CD4-positive, alpha-beta T cell (primary cell): ENCODE measurements around the gene NKD1. TPM values are rescaled to one million over a fixed set of nuclear protein-coding genes. Genes with fewer than 3 reads are reported as not detected.

Experiments used
- ATAC-seq: fragments of 200-7000 bp; cut with Tn5 transposase; one replicate; pipeline ENCODE4 v1.10.0; 2022; ENCODE audit warnings: mild to moderate bottlenecking; ENCODE audit not compliant: poor library complexity
- CTCF ChIA-PET: fragments of 350-600 bp; sonication (Branson Sonifier 250); formaldehyde crosslinking; loops from one replicate; lab custom pipeline; 2021; ENCODE audit warnings: antibody characterized with exemption, inconsistent platforms; lab: Charles Lee
- POLR2A ChIA-PET: fragments of 350-600 bp; sonication (Branson Sonifier 250); formaldehyde crosslinking; loops from one replicate; lab custom pipeline; 2021; ENCODE audit warnings: antibody characterized with exemption, inconsistent platforms; lab: Charles Lee
- DNase-seq, 14 experiments: peaks; one replicate each; pipeline ENCODE4 v3.0.0-alpha.2; 2013 to 2020; ENCODE audit warnings: mixed read lengths in 2 of 14
- H3K27ac ChIP-seq, 2 donors: one replicate each; pipeline versions ENCODE4 v1.5.1 to v1.7.0; 2013; ENCODE audit warnings: low read length in 2 of 2, low read depth in 1 of 2, mild to moderate bottlenecking in 1 of 2
- H3K27me3 ChIP-seq, 2 experiments: 1 replicate in 1 of 2; 2 replicates in 1 of 2; pipeline versions ENCODE4 v1.6.1 to v1.7.0; 2013; ENCODE audit warnings: low read length in 2 of 2, control low read depth in 1 of 2, mild to moderate bottlenecking in 1 of 2, moderate library complexity in 1 of 2; ENCODE audit not compliant: insufficient read depth in 2 of 2, control insufficient read depth in 1 of 2
- H3K36me3 ChIP-seq: one replicate; pipeline ENCODE4 v1.6.1; 2013; ENCODE audit warnings: low read length, control low read depth; ENCODE audit not compliant: insufficient read depth
- H3K4me1 ChIP-seq: one replicate; pipeline ENCODE4 v1.6.1; 2013; ENCODE audit warnings: low read length, control low read depth; ENCODE audit not compliant: insufficient read depth
- H3K4me3 ChIP-seq: one replicate; pipeline ENCODE4 v1.5.1; 2013; ENCODE audit warnings: mild to moderate bottlenecking, low read length, moderate library complexity
- H3K9me3 ChIP-seq, 2 experiments: 1 replicate in 1 of 2; 2 replicates in 1 of 2; pipeline versions ENCODE4 v1.6.1 to v1.7.0; 2013; ENCODE audit warnings: low read length in 2 of 2, mild to moderate bottlenecking in 2 of 2, control low read depth in 1 of 2, moderate library complexity in 1 of 2; ENCODE audit not compliant: control insufficient read depth in 1 of 2, insufficient read depth in 1 of 2
- H3K27ac Mint-ChIP-seq: one replicate; pipeline ENCODE4 v1.8.0; 2020; ENCODE audit warnings: mixed read lengths
- H3K27me3 Mint-ChIP-seq: one replicate; pipeline ENCODE4 v1.8.0; 2021; ENCODE audit warnings: mixed read lengths
- H3K36me3 Mint-ChIP-seq: one replicate; pipeline ENCODE4 v1.8.0; 2021; ENCODE audit warnings: low read depth, mixed read lengths
- H3K4me1 Mint-ChIP-seq: one replicate; pipeline ENCODE4 v1.8.0; 2021; ENCODE audit warnings: low read depth, mixed read lengths
- H3K4me3 Mint-ChIP-seq: one replicate; pipeline ENCODE4 v1.8.0; 2020; ENCODE audit warnings: mild to moderate bottlenecking, mixed read lengths
- H3K9me3 Mint-ChIP-seq: one replicate; pipeline ENCODE4 v1.8.0; 2020; ENCODE audit warnings: mixed read lengths
- CTCF ChIP-seq: fragments of 200-600 bp; IDR thresholded peaks from one replicate; pipeline ENCODE4 v1.8.0; 2022; ENCODE audit warnings: antibody characterized with exemption, mild to moderate bottlenecking
- intact Hi-C, 2 experiments: fragments of 100-400 bp; cut with DNase I in 1 of 2; cut with micrococcal nuclease in 1 of 2; formaldehyde crosslinking; loops; one replicate each; pipeline versions ENCODE4 v1.15.1 to v1.9.0; 2023 to 2025; cut with DNase I, micrococcal nuclease
- total RNA-seq, 174 experiments: library from RNA in 2 of 174; stranded (reverse) in 2 of 174; gene quantifications; one replicate each; pipeline ENCODE4 v1.2.3 and lab custom pipeline; 2021 to 2026

Gene NKD1
- total RNA-seq, 2 experiments from 2014 or later = 6.1 to 9.8 TPM

- Mint-ChIP-seq H3K4me1 (peaks cover 67% of the 10 kb centered on the region), H3K27me3 (no peaks in the 10 kb centered on the region), H3K36me3 (no peaks in the 10 kb centered on the region), H3K4me3 (peak overlapping the region; percentile 83), H3K27ac (peak overlapping the region; percentile 72), H3K9me3 (no peaks in the 10 kb centered on the region)
- H3K27ac ChIP-seq = no peak overlapping the region
- no peaks in the 10 kb centered on the region for H3K9me3 ChIP-seq
- H3K4me3 ChIP-seq = peak overlapping the region; percentile 70
- TF ChIP-seq CTCF = no peak
- no peak for DNase-seq
- peaks cover 65% of the 10 kb centered on the region for H3K4me1 ChIP-seq
- intact Hi-C loops = no loop called here
- ChIA-PET CTCF (interaction anchor here (1.8 kb wide), 1 partner anchor 29 kb away, joined by 7 read pairs; no protein-coding TSS in a partner anchor), POLR2A (interaction anchor here (0.6 to 2.3 kb wide), 7 partner anchors 9 to 307 kb away, joined by 3 to 11 read pairs (median 4); partner anchors contain the start of genes CYLD and SNX20)
- no peaks in the 10 kb centered on the region for H3K27me3 ChIP-seq
- H3K36me3 ChIP-seq = no peaks in the 10 kb centered on the region
- ATAC-seq = no peak
Measured at GRCh38 chr16:50694206-50694605, 146.0 kb downstream of the NKD1 start.

- peak overlapping the region; percentile 70 for H3K4me3 ChIP-seq
- intact Hi-C loops = no loop called here
- H3K4me1 Mint-ChIP-seq = peaks cover 73% of the 10 kb centered on the region
- no peaks in the 10 kb centered on the region for H3K27me3 Mint-ChIP-seq
- ChIA-PET POLR2A (interaction anchor here (1.0 to 2.9 kb wide), 7 partner anchors 9 to 46 kb away, joined by 3 to 16 read pairs (median 7); partner anchors contain the start of genes CYLD and SNX20), CTCF (interaction anchor here (1.1 to 1.8 kb wide), 2 partner anchors 14 to 30 kb away, joined by 4 to 7 read pairs; partner anchors contain the start of gene SNX20)
- H3K4me1 ChIP-seq = peaks cover 76% of the 10 kb centered on the region
- peak overlapping the region; percentile 87 for H3K27ac Mint-ChIP-seq
- peaks cover 5% of the 10 kb centered on the region for H3K36me3 ChIP-seq
- peak overlapping the region; percentile 83 for H3K4me3 Mint-ChIP-seq
- H3K27me3 ChIP-seq = no peaks in the 10 kb centered on the region
- no peak for TF ChIP-seq CTCF
- no peaks in the 10 kb centered on the region for H3K9me3 ChIP-seq
- H3K27ac ChIP-seq = peak overlapping the region; percentile 16 to 42
- no peaks in the 10 kb centered on the region for H3K9me3 Mint-ChIP-seq
- no peak for ATAC-seq
- no peaks in the 10 kb centered on the region for H3K36me3 Mint-ChIP-seq
- DNase-seq = peak in 2 of 14 experiments; percentile 60 to 65
Measured at GRCh38 chr16:50695017-50696000, 147.1 kb downstream of the NKD1 start.

GRCh38 chr16:50696126-50696525, 147.9 kb downstream of the NKD1 start:
- TF ChIP-seq CTCF = no peak
- Histone ChIP-seq H3K9me3 (no peaks in the 10 kb centered on the region), H3K4me3 (no peak overlapping the region), H3K4me1 (peaks cover 77% of the 10 kb centered on the region), H3K36me3 (peaks cover 5% of the 10 kb centered on the region), H3K27me3 (no peaks in the 10 kb centered on the region), H3K27ac (peak overlapping the region; percentile 42 to 85)
- ChIA-PET CTCF (interaction anchor here (1.0 to 1.2 kb wide), 3 partner anchors 15 to 31 kb away, joined by 3 to 6 read pairs (median 4); partner anchors contain the start of gene SNX20), POLR2A (interaction anchor here (1.3 to 4.1 kb wide), 5 partner anchors 10 to 45 kb away, joined by 4 to 23 read pairs (median 16); partner anchors contain the start of genes CYLD and SNX20)
- DNase-seq (peak in 3 of 14 experiments; percentile 21 to 44 (median 43)), ATAC-seq (no peak)
- no peaks in the 10 kb centered on the region for H3K36me3 Mint-ChIP-seq
- peak overlapping the region; percentile 47 for H3K4me3 Mint-ChIP-seq
- no peaks in the 10 kb centered on the region for H3K9me3 Mint-ChIP-seq
- intact Hi-C loops = no loop called here
- H3K27ac Mint-ChIP-seq = peak overlapping the region; percentile 87
- H3K4me1 Mint-ChIP-seq = peaks cover 71% of the 10 kb centered on the region
- no peaks in the 10 kb centered on the region for H3K27me3 Mint-ChIP-seq
